CD14-positive monocyte (primary cell): Measurements from ENCODE around the gene NDUFV3. TPM values are rescaled to one million over a fixed set of nuclear protein-coding genes. Genes with fewer than 3 reads are reported as not detected.
A peak's percentile ranks its signal among the peaks of the same experiment; 100 is the strongest.

ENCODE experiments used
- DNase-seq, 3 donors: peaks; one replicate each; pipeline ENCODE4 v3.0.0-alpha.2; 2011 to 2022
- H2AFZ ChIP-seq: 2 replicates; pipeline ENCODE4 v1.6.0; 2012; ENCODE audit warnings: mild to moderate bottlenecking, low read depth, low read length, inconsistent platforms; ENCODE audit not compliant: insufficient read depth, poor library complexity, severe bottlenecking
- H3K27ac ChIP-seq, 2 donors: 1 replicate in 1 of 2; 2 replicates in 1 of 2; pipeline ENCODE4 v1.5.1; 2012 to 2013; ENCODE audit warnings: low read length in 2 of 2, control low read depth in 1 of 2, inconsistent platforms in 1 of 2, low read depth in 1 of 2, mild to moderate bottlenecking in 1 of 2
- H3K27me3 ChIP-seq, 2 donors: one replicate each; pipeline versions ENCODE4 v1.6.0 to v1.6.1; 2011 to 2013; ENCODE audit warnings: low read length in 2 of 2; ENCODE audit not compliant: control insufficient read depth in 2 of 2, insufficient read depth in 2 of 2
- H3K36me3 ChIP-seq, 2 donors: replicated peaks in 1 of 2; 1 replicate in 1 of 2; 2 replicates in 1 of 2; pipeline versions ENCODE4 v1.5.1 to v1.6.1; 2012 to 2013; ENCODE audit warnings: low read length in 2 of 2, control low read depth in 1 of 2, inconsistent platforms in 1 of 2, mild to moderate bottlenecking in 1 of 2; ENCODE audit not compliant: insufficient read depth in 2 of 2, control insufficient read depth in 1 of 2
- H3K4me1 ChIP-seq, 2 donors: 1 replicate in 1 of 2; 2 replicates in 1 of 2; pipeline versions ENCODE4 v1.5.1 to v1.6.1; 2012 to 2013; ENCODE audit warnings: low read length in 2 of 2, control low read depth in 1 of 2, inconsistent platforms in 1 of 2, mild to moderate bottlenecking in 1 of 2, moderate library complexity in 1 of 2; ENCODE audit not compliant: insufficient read depth in 2 of 2, control insufficient read depth in 1 of 2
- H3K4me2 ChIP-seq: replicated peaks from 2 replicates; pipeline ENCODE3; 2012; ENCODE audit warnings: low read length, moderate library complexity, mild to moderate bottlenecking; ENCODE audit not compliant: poor library complexity, severe bottlenecking; ENCODE audit errors: extremely low read depth
- H3K4me3 ChIP-seq, 3 experiments: fragments of 200-600 bp in 1 of 3; sonication (generic) in 1 of 3; replicated peaks in 1 of 3; 1 replicate in 2 of 3; 2 replicates in 1 of 3; pipeline ENCODE4 v1.5.1; 2011 to 2013; ENCODE audit warnings: low read length in 3 of 3, mild to moderate bottlenecking in 3 of 3, control low read depth in 2 of 3, low read depth in 2 of 3, inconsistent platforms in 1 of 3, moderate library complexity in 1 of 3
- H3K79me2 ChIP-seq: 2 replicates; pipeline ENCODE4 v1.6.0; 2012; ENCODE audit warnings: mild to moderate bottlenecking, control low read depth, inconsistent platforms, low read length, moderate library complexity; ENCODE audit not compliant: insufficient read depth
- H3K9ac ChIP-seq: 2 replicates; pipeline ENCODE4 v1.6.0; 2017; ENCODE audit warnings: low read length, mild to moderate bottlenecking; ENCODE audit not compliant: insufficient read depth, poor library complexity, severe bottlenecking
- H3K9me3 ChIP-seq, 2 donors: replicated peaks in 1 of 2; 1 replicate in 1 of 2; 2 replicates in 1 of 2; pipeline versions ENCODE4 v1.5.1 to v1.6.1; 2012 to 2013; ENCODE audit warnings: low read length in 2 of 2, control low read depth in 1 of 2; ENCODE audit not compliant: control insufficient read depth in 1 of 2, insufficient read depth in 1 of 2
- H4K20me1 ChIP-seq: 2 replicates; pipeline ENCODE4 v1.6.0; 2012; ENCODE audit warnings: mild to moderate bottlenecking, low read length, control low read depth, moderate library complexity; ENCODE audit not compliant: insufficient read depth
- H3K27ac Mint-ChIP-seq, 7 donors: one replicate each; pipeline ENCODE4 v1.8.0; 2020; ENCODE audit warnings: mild to moderate bottlenecking in 7 of 7, mixed read lengths in 7 of 7, moderate library complexity in 6 of 7, inconsistent platforms in 2 of 7
- H3K27me3 Mint-ChIP-seq, 3 donors: one replicate each; pipeline ENCODE4 v1.8.0; 2021 to 2022; ENCODE audit warnings: low read depth in 3 of 3, mild to moderate bottlenecking in 3 of 3, mixed read lengths in 3 of 3, moderate library complexity in 3 of 3, inconsistent platforms in 1 of 3
- H3K36me3 Mint-ChIP-seq, 2 donors: one replicate each; pipeline ENCODE4 v1.8.0; 2020; ENCODE audit warnings: mixed read lengths in 2 of 2, inconsistent platforms in 1 of 2, mild to moderate bottlenecking in 1 of 2
- H3K4me1 Mint-ChIP-seq: one replicate; pipeline ENCODE4 v1.8.0; 2020; ENCODE audit warnings: mild to moderate bottlenecking, mixed read lengths
- H3K4me3 Mint-ChIP-seq, 2 donors: one replicate each; pipeline ENCODE4 v1.8.0; 2020; ENCODE audit warnings: mild to moderate bottlenecking in 2 of 2, mixed read lengths in 2 of 2, moderate library complexity in 1 of 2
- H3K9me3 Mint-ChIP-seq, 7 donors: one replicate each; pipeline ENCODE4 v1.8.0; 2020 to 2022; ENCODE audit warnings: mixed read lengths in 7 of 7, mild to moderate bottlenecking in 6 of 7, moderate library complexity in 6 of 7, inconsistent platforms in 2 of 7
- WGBS: methylation state at CpG from one replicate; pipeline ENCODE4 v1.1.5; 2013; ENCODE audit warnings: missing lambda C conversion rate; ENCODE audit not compliant: insufficient coverage; 5-methylcytosine and 5-hydroxymethylcytosine counted together
- intact Hi-C, 2 donors: fragments of 100-400 bp; cut with micrococcal nuclease; formaldehyde crosslinking; loops; one replicate each; pipeline versions ENCODE4 v1.15.0 to v1.15.1; 2023
- polyA plus RNA-seq, 3 donors: library from polyadenylated mRNA; depleted of rRNA in 1 of 3; unstranded in 2 of 3; stranded (reverse) in 1 of 3; fragments of 300-500 nt in 2 of 3; fragments of >200 nt in 1 of 3; fragmentation: Illumina TruSeq in 2 of 3; gene quantifications; 1 replicate in 2 of 3; 2 replicates in 1 of 3; pipeline ENCODE4 v1.2.3, GENCODE V29; 2012 to 2021
- TF ChIP-seq, protein P1 (sequence below): fragments of 200-600 bp; IDR thresholded peaks from one replicate; pipeline ENCODE4 v1.8.0; 2022; ENCODE audit warnings: antibody characterized with exemption, mild to moderate bottlenecking

Gene NDUFV3
- polyA plus RNA-seq, 3 donors: 18.2 to 35.5 (median 28.0) TPM

DNA sequence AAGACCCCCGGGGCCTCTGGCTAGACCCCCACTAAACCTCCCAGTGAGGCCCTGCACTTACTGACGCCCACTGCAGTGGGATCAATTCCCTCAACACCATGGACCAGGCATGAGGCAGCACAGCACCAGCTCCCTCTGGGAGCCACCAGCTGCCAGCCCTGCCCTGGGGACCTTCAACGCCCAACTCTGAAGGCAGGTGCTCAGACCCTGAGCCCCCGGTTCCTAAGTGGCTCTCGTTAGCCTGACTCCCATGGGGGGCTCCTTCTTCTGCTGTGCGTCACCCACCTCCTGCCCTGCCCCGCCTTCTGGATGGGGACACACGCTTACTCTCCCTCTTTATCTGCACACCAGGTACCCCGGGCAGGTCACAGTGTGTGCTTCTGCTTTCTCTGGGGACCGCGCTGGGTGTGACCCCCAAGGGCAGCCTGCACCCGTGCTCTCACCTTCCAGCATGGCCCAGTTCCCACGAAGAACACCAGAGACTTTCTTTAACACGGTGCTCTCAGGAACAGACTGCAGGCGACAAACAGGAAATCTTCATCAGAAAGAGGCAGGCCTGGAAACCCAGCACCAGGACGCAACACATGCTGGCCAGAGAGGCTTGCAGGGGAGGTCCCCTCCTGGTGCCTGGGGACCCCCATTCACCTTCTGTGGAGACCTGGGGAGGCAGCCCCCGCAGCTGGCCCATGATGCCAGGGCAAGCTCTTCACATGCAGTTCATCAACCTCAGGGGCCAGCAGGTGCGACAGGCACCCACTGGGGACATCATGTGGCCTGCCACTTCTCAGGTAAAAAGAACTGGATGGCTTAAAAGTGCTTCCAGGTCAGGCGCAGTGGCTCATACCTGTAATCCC is 41.1 kb upstream of the NDUFV3 start:
- Histone ChIP-seq H3K36me3 (peaks cover 83 to 96% of the 10 kb centered on the region in 2 donors), H3K9ac (no peak overlapping the region), H3K27ac (no peak overlapping the region), H3K79me2 (no peaks in the 10 kb centered on the region), H3K4me1 (no peaks in the 10 kb centered on the region), H4K20me1 (no peaks in the 10 kb centered on the region), H3K27me3 (no peaks in the 10 kb centered on the region), H2AFZ (no peak overlapping the region), H3K4me3 (no peak overlapping the region), H3K9me3 (no peaks in the 10 kb centered on the region), H3K4me2 (no peak overlapping the region)
- H3K4me1 Mint-ChIP-seq: no peaks in the 10 kb centered on the region
- peak overlapping the region in 1 of 7 donors; percentile 9 for H3K27ac Mint-ChIP-seq
- H3K4me3 Mint-ChIP-seq: no peak overlapping the region
- WGBS: 97% methylated on average over 16 of the region's 19 CpGs
- TF ChIP-seq, protein P1, sequence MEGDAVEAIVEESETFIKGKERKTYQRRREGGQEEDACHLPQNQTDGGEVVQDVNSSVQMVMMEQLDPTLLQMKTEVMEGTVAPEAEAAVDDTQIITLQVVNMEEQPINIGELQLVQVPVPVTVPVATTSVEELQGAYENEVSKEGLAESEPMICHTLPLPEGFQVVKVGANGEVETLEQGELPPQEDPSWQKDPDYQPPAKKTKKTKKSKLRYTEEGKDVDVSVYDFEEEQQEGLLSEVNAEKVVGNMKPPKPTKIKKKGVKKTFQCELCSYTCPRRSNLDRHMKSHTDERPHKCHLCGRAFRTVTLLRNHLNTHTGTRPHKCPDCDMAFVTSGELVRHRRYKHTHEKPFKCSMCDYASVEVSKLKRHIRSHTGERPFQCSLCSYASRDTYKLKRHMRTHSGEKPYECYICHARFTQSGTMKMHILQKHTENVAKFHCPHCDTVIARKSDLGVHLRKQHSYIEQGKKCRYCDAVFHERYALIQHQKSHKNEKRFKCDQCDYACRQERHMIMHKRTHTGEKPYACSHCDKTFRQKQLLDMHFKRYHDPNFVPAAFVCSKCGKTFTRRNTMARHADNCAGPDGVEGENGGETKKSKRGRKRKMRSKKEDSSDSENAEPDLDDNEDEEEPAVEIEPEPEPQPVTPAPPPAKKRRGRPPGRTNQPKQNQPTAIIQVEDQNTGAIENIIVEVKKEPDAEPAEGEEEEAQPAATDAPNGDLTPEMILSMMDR: no peak
- H3K27me3 Mint-ChIP-seq: no peaks in the 10 kb centered on the region
- intact Hi-C loops: no loop called here
- H3K36me3 Mint-ChIP-seq: peaks cover 82 to 98% of the 10 kb centered on the region in 2 donors
- no peak for DNase-seq
- H3K9me3 Mint-ChIP-seq: peaks cover 0 to 4% (median 0%) of the 10 kb centered on the region in 7 donors

DNA sequence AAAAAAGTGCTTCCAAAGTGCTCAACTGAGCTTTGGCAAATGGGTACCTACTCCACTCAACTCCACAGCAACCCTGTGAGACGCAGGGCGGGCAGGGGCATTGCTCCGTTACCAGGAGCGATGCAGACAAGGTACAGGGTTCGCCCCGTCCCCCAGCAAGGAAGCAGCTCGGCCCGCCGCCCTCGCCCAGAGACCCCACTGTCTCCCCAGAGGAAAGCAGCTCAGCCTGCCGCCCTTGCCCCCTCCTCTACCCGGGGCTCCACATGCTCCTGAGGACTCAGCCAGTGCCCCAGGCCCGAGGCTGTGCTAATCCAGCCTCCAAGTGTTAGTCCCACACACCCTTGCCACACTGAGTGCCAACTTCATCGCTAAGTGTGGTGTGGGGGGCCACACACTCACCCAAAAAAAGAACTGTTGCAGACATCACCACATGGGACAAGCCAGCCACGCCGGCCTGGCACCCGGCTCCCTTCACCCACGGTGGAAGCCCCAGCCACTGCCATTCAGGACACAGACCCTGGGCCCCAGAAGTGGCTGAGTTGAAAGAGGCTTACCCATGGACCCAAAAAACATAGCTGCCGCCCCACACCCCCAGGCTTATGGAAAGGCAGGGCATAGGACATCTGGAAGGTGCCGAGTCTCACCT is 40.1 kb upstream of the NDUFV3 start:
- Mint-ChIP-seq H3K27me3 (no peaks in the 10 kb centered on the region), H3K27ac (peak overlapping the region in 1 of 7 donors; percentile 29), H3K9me3 (peaks cover 0 to 4% (median 0%) of the 10 kb centered on the region in 7 donors), H3K4me1 (no peaks in the 10 kb centered on the region), H3K4me3 (no peak overlapping the region), H3K36me3 (peaks cover 82 to 100% of the 10 kb centered on the region in 2 donors)
- DNase-seq: no peak
- H3K27me3 ChIP-seq: no peaks in the 10 kb centered on the region
- WGBS: 100% methylated on average over 17 of the region's 20 CpGs
- H3K4me3 ChIP-seq: no peak overlapping the region
- intact Hi-C loops: no loop called here
- no peaks in the 10 kb centered on the region for H3K9me3 ChIP-seq
- no peak overlapping the region for H3K4me2 ChIP-seq
- H3K36me3 ChIP-seq: peaks cover 83 to 97% of the 10 kb centered on the region in 2 donors
- no peak overlapping the region for H3K27ac ChIP-seq
- H2AFZ ChIP-seq: no peak overlapping the region
- H3K9ac ChIP-seq: no peak overlapping the region
- H3K79me2 ChIP-seq: no peaks in the 10 kb centered on the region
- TF ChIP-seq, protein P1: no peak
- H3K4me1 ChIP-seq: no peaks in the 10 kb centered on the region
- no peaks in the 10 kb centered on the region for H4K20me1 ChIP-seq
